Erythroblast (primary cell): ENCODE measurements around the gene PACS2.

Source experiments
- DNase-seq, 2 experiments: peaks; one replicate each; lab custom pipeline; 2025; lab: John Stamatoyannopoulos, UW
- GATA1 ChIP-seq: IDR thresholded peaks from 2 replicates; pipeline ENCODE4 v1.6.1; 2011; ENCODE audit warnings: low read depth, mild to moderate bottlenecking, control low read depth, low read length, moderate library complexity
- POLR2A ChIP-seq: IDR thresholded peaks from 2 replicates; pipeline ENCODE4 v1.6.1; 2011; ENCODE audit warnings: mild to moderate bottlenecking, low read length

Gene PACS2

DNA sequence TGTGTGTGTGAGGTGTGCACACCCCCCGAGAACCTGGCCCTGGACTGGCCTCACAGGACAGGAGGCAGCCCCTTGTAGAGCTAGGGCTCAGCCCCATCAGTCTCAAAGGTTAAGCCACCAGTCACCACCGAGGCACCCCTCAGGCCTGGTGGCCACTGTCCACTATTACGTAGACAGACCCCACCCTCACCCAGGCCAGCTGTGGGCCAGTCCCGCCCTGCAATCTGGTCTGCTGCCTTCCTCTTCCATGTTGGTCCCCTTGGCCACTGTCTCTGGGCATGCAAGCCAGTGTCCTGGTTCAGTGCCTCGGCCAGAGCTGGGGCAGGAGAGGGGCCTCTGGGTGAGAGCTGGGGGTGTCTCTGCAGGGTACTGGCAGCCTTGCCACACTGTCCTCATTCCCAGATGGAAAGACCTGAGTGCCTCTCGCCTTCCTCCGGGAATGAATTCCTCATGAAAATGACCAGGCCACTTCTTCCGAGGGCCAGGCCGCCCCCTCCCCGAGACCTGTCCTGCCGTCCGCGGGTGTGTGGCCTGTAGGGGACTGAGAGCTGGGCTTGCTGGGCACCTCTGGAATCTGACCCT lies 82.9 kb downstream of the PACS2 start:
- DNase-seq, result no peak
- TF ChIP-seq POLR2A (no peak), GATA1 (no peak)

DNA sequence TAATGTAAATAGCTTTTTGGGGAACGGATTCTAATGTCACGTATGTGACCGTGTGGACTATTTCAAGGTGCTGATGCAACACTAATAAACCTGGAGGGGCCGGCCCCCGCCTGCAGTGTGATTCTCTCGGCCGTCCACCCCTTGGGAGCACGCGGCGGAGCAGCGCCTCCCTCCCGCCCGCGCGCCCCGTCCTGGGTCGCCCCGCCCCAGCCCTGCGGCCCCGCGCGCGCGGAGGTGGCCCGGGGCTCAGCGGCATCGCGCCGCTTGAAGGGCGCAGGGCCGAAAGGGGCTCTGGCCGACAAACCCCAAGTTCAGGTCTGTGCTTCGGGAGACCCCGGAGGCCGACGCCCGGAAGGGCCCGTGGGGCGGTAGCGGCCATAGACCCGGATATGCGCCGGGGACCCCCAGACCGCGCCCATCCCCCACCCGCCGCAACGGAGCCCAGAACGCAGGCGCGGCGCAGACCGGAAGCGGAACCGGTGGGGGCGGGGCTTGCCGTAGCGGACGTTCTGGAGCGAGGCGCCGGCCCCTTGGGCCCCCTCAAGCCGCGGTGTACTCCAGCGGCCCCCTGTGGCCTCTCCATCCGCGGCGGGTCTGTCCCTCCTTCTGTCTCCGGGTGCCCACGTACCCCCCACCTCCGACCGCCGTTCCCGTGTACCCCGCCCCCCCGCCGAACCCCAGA lies 83.6 kb downstream of the PACS2 start, which contains the start of gene TEX22:
Gene TEX22 (plus strand): TSS at position 495 of the 682 bp plus-strand sequence. CDS start 803 bp downstream, outside the sequence.
- peak; percentile 73 for TF ChIP-seq POLR2A
- TF ChIP-seq GATA1, result no peak
- peak; percentile 90 to 93 for DNase-seq

DNA sequence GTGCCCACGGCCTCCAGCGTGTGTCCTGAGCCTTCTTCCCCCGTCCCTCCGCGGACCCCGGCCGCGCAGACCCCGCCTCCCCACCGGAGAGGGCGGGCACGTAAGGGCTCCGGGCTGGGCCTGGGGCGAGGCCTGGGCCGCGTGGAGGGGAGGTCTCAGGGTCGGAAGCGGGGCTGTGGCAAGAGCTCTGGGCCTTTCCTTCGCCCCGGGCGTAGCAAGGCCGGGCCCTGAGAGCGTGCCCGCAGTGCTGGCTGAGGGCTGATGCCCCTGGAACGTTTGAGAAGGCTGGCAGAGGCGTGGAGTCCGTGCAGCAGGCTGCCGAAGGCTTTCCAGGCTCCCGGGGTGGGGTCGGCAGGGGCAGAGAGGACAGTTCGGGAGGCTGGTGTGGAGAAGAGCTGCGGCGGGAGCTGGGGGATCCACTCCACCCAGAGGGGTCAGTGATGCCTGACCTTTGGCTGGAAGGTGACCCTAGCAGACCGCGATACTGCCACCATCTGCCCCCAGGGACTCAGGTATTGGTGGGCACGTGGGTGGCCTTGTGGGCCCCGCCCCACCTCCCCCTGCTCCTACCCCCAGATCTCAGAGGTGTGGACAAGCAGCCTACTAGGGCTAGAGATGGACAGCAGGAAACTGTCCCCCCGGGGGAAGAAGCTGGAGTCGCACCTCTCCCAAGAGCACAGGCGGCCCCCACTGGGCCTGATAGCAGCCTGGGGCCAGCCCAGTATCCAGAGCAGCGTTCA lies 84.3 kb downstream of the PACS2 start:
- TF ChIP-seq GATA1 (no peak), POLR2A (no peak)
- DNase-seq, result peak; percentile 38 to 43

DNA sequence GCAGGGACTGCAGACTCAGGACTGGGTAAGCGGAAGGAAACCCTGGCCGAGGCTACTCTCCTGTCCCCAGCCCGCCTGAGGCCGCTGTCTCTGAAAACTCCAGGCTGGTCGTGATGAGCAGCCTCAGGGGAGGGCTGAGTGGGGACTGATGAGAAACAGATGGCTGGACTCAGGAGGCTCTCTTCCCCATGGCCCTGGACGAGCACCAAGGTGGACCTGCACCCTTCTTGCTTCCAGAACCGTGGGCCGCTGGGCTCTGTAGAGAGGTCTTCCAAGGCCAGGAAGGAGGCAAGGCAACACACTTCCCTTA lies 84.9 kb downstream of the PACS2 start:
- no peak for TF ChIP-seq POLR2A
- TF ChIP-seq GATA1, result no peak
- no peak for DNase-seq

DNA sequence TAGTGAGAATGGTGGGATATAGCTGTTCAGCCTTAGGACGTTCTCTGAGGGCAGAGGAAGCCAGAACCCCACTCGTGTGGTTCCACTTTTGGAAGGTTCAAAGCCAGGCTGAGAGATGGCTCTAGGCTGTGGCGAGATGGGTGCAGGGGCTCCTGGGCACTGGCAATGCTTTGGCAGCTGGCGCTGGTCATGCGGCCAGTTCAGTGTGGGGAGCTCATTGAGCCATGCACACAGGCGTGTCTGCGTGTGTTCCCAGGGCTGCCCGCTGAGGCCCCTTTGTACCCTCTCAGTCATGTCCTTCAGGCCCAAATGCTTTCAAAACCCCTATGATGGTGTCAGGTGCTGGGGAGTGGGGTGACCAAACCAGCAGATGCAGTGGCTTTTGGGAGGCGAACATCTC lies 85.5 kb downstream of the PACS2 start:
- no peak for DNase-seq
- TF ChIP-seq POLR2A (no peak), GATA1 (no peak)

DNA sequence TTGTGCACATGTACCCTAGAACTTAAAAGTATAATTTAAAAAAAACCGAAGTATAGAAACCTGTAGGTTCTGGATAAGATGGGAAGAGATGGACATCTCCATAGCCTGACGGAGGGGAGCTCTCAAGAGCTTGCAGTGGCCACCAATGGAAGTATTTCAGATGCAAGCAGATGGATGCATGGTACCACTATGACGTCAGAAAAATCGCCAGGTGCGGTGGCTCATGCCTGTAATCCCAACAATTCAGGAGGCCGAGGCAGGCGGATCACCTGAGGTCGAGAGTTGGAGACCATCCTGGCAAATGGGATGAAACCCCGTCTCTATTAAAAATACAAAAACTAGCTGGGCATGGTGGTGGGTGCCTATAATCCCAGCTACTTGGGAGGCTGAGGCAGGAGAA lies 87.2 kb downstream of the PACS2 start:
- DNase-seq, result no peak
- TF ChIP-seq GATA1, result no peak
- no peak for TF ChIP-seq POLR2A

DNA sequence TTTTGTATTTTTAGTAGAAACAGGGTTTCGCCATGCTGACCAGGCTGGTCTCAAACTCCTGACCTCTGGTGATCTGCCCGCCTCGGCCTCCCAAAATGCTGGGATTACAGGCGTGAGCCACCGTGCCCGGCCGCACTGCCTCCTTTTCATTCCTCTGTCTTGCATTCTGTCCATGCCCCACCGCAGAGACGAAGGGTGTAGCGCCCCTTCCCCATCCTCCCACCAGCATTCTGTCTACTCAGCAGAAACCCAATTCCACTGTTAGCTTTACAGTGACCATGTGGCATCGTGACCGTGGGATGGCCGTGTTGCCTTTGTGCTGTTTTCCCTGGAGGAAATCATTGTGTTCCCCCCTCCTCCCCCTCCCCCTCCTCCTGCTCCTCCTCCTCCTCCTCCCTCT lies 94.0 kb downstream of the PACS2 start:
- DNase-seq, result no peak
- no peak for TF ChIP-seq GATA1
- no peak for TF ChIP-seq POLR2A

DNA sequence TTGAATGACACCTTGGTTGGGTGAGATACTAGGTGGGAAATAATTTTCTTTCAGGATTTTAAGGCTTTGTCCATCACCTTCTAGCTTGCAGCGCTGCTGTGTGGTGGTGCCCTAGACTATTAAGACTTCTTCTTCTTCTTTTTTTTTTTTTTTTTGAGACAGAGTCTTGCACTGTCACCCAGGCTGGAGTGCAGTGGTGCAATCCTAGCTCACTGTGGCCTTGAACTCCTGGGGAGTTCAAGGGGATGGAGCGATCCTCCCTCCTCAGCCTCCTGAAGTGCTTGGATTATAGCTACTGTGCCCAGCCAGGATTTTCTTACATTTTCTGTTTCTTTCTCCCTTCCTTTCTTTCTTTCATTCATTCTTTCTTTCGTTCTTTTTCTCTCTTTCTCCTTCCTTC lies 94.8 kb downstream of the PACS2 start:
- TF ChIP-seq POLR2A, result no peak
- TF ChIP-seq GATA1, result no peak
- no peak for DNase-seq

DNA sequence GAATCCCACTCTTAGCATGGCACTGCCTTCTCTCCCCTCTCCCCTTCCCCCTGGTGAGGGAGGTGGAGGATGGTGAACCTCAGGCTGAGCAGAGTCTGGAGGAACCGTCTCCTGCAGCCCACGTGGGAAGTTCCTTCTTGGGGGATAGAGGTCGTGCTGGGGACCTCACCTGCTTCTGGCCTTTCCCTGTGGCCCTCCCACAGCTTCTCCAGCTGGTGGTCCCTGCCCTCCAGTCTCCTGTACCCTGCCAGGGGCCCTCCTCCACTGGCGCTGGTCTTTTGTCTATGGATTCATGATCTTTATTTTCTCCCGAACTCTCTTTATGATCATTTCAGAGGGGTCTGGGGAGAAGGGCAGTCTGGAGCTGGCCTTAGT lies 96.1 kb downstream of the PACS2 start:
- TF ChIP-seq POLR2A (no peak), GATA1 (no peak)

DNA sequence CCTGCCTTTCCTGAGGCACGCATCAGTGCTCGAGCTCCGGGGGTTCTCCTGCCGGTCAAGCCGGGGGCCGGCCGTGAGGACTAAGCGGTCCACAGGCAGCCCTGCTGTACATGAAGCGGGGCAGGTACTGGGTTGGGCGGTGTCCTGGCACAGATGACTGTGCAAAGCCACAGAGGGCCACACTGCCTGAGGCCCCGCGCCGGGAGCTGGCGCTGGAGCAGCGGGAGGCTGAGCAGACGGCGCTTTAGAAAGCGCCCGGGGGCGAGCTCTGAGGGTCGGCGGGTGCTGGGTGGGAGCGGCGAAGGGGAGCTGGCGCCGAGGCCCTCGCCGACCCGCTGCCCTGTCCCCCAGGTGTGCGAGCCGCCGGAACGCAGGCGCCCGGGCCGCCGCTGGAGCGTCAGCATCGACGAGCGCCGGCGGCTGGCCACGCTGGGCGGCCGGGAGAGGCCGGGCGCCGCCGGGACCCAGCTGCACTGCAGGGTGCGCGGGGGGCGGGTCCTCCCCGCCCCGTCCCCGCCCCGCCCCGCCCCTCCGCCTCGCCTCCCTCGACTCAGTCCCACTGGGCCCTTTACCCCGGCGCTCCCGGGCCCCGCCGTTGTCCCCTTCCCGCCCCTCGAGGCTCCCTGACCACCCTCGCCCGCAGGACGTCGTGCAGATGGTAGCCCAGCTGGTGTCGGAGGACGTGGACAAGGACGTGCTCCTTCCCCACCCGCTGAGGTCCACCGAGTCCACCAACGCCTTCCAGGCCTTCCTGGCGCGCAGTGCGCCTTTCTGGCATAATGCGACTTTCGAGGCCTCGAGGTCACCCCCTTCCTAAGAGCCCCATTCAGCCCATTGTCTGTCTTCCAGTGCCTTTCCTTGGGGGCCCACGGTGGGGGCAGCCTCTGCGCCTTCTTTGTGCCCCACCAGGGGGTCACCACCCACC lies 96.7 kb downstream of the PACS2 start:
- DNase-seq, result peak; percentile 60 to 67
- no peak for TF ChIP-seq POLR2A

More for the DNA sequence above, 96.1 kb downstream of the PACS2 start:
- no peak for DNase-seq

DNA sequence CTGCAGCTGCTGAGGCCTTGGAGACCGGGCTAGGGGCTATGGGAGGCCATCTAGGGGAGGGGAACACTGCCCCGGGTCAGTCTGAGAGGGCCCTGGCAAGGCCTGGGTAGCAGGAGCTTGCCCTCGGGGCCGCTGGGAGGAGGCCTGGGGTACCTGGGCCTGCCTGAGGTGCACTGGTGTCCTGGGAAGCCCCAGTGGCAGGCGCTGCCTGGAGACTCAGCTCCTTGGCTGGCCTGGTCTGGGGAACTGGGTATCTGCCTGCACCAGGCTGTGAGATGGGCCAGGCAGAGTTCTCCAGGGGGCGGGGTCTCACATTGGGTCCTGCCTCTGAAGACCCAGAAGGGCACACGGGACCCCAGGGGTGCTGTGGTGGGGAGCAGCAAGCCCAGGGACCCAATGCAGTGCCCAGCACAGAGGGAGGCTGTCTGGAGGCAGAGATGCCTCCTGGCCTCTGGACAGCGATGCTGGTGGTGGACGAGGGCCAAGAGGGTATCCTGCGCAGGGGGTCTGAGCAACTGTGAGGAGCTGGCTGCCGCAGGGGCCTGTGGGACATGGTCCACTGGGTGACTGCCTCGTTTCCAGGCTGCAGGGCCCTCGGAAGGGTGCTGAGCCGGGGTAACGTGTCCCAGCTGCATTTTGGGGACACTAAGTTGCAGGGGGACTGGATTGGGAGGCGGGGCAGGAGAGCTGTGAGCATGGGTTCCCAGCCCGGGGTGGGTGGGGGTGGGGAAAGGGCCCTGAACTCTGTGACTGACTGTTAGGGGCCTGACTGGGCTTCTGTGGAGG lies 97.6 kb downstream of the PACS2 start:
- DNase-seq, result no peak
- TF ChIP-seq POLR2A (no peak), GATA1 (no peak)

DNA sequence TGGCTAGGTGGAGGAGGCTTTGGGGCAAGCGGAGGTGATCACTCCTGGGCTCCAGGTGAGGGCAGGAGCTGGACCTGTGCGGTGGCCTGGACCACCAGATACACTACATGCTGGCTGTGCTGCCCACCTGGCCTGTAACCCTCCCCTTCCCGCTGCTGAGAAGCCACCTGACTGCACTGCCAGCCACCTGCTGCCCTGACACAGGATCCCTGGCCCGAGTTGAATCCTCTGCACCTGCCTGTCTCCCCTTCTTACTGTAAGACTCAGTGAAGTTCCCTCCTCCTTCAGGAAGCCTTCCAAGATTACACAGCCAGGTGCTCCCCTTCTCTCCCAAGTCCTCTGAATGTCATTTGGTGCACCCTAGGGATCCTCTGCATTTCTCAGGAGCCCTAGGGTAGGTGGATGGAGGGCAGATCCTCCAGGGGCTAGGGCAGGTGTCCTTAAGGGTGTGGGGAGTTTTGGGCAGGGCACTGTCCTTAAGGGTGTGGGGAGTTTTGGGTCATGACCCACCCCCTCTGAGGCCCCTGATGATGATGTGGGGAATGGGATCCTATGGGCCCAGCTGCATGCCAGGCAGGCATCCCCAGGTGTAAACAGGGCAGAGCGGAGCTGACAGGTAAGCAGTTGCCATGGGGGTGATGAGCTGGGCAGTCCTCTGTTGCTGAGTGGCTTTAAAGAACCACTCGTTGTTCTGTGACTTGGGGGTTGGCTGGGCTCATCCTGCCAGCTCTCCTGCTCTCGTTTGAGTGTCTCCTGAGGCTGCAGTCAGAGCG lies 98.4 kb downstream of the PACS2 start:
- no peak for DNase-seq
- TF ChIP-seq GATA1 (no peak), POLR2A (no peak)
